ENCODE data around the gene CCDC187. TPM values are rescaled to one million over a fixed set of nuclear protein-coding genes. Genes with fewer than 3 reads are reported as not detected.

Gene CCDC187
- total RNA-seq, 4 donors from 2014 or later: 0.40 to 1.1 (median 0.41) TPM; not detected in 1

GRCh38 chr9:136311051-136312008, 7.4 kb upstream of the CCDC187 start:
- in situ Hi-C loops (cut with MboI; ENCODE audit: low pct_ligation_motif_present in 1 of 4, low pct_unique_long_range_greater_than_20kb in 1 of 4, low sequenced_read_pairs in 3 of 4): no loop called here
- TF ChIP-seq CTCF (IDR thresholded peaks at IDR 0.05) (no peak), POLR2A (IDR thresholded peaks at IDR 0.05) (no peak), POLR2AphosphoS5 (IDR thresholded peaks at IDR 0.05) (no peak)
- Histone ChIP-seq H3K9me3 (peaks cover 0 to 5% of the 10 kb centered on the region in 2 donors), H3K27ac (no peak overlapping the region), H3K4me3 (no peak overlapping the region), H3K4me1 (peaks cover 0 to 10% (median 3%) of the 10 kb centered on the region in 4 donors), H3K27me3 (peaks cover 18% of the 10 kb centered on the region), H3K36me3 (no peaks in the 10 kb centered on the region)
- intact Hi-C loops (cut with DNase I; ENCODE audit: low total_unique reads): no loop called here
- WGBS, 2 donors (ENCODE audit: low coverage in 1 of 2): 38% methylated on average over 14 of the region's 23 CpGs; no CpG with 5 or more reads in 1 of the 2 donors
- DNase-seq: peak; percentile 60

- Histone ChIP-seq H3K27ac (no peak overlapping the region), H3K27me3 (peaks cover 18% of the 10 kb centered on the region), H3K36me3 (no peaks in the 10 kb centered on the region), H3K9me3 (peaks cover 0 to 5% of the 10 kb centered on the region in 2 donors), H3K4me1 (peaks cover 0 to 10% (median 3%) of the 10 kb centered on the region in 4 donors), H3K4me3 (no peak overlapping the region)
- in situ Hi-C loops (cut with MboI; ENCODE audit: low pct_ligation_motif_present in 1 of 4, low pct_unique_long_range_greater_than_20kb in 1 of 4, low sequenced_read_pairs in 3 of 4) (no loop called here), intact Hi-C loops (cut with DNase I; ENCODE audit: low total_unique reads) (no loop called here)
- no peak for DNase-seq
- TF ChIP-seq CTCF (IDR thresholded peaks at IDR 0.05) (no peak), POLR2AphosphoS5 (IDR thresholded peaks at IDR 0.05) (no peak), EP300 (IDR thresholded peaks at IDR 0.05; ENCODE audit: low read depth) (no peak), POLR2A (IDR thresholded peaks at IDR 0.05) (no peak)
- 41 to 80% methylated on average over 2 to 25 of the region's 28 CpGs for WGBS, 2 donors (ENCODE audit: low coverage in 1 of 2)
Measured at GRCh38 chr9:136310273-136311030, 6.6 kb upstream of the CCDC187 start.

- Histone ChIP-seq H3K27ac (no peak overlapping the region), H3K36me3 (no peaks in the 10 kb centered on the region), H3K9me3 (peaks cover 0 to 2% of the 10 kb centered on the region in 2 donors), H3K4me1 (peaks cover 0 to 10% (median 3%) of the 10 kb centered on the region in 4 donors), H3K27me3 (peaks cover 20% of the 10 kb centered on the region), H3K4me3 (no peak overlapping the region)
- in situ Hi-C loops (cut with MboI; ENCODE audit: low pct_ligation_motif_present in 1 of 4, low pct_unique_long_range_greater_than_20kb in 1 of 4, low sequenced_read_pairs in 3 of 4) (no loop called here), intact Hi-C loops (cut with DNase I; ENCODE audit: low total_unique reads) (no loop called here)
- 92 to 100% methylated on average over 2 to 5 of the region's 5 CpGs for WGBS, 2 donors (ENCODE audit: low coverage in 1 of 2)
- DNase-seq: no peak
- TF ChIP-seq POLR2A (IDR thresholded peaks at IDR 0.05) (no peak), CTCF (IDR thresholded peaks at IDR 0.05) (no peak), EP300 (IDR thresholded peaks at IDR 0.05; ENCODE audit: low read depth) (no peak), POLR2AphosphoS5 (IDR thresholded peaks at IDR 0.05) (no peak)
Measured at GRCh38 chr9:136309806-136310220, 5.9 kb upstream of the CCDC187 start.

All from transverse colon (tissue), 4 donors.